ENCODE results near the gene KLHL7. TPM values are rescaled to one million over a fixed set of nuclear protein-coding genes. Genes with fewer than 3 reads are reported as not detected.
A peak's percentile ranks its signal among the peaks of the same experiment; 100 is the strongest.

KLHL7 gene
- total and polyA plus RNA-seq, 9 of the 15 experiments (the other 6 are each of a cell fraction or from before 2014, with no cell fraction given), result 4.2 to 63.1 (median 32.3) TPM

GRCh38 chr7:23175938-23176337 is 70.4 kb downstream of the KLHL7 start:
- Histone ChIP-seq H3K4me2 (ENCODE audit: insufficient read depth, low read length) (no peak overlapping the region), H3K27me3 (ENCODE audit: control insufficient read depth in 2 of 2, insufficient read depth in 2 of 2, low read length in 2 of 2) (no peaks in the 10 kb centered on the region), H3K36me3 (ENCODE audit: control insufficient read depth, insufficient read depth, low read length) (no peaks in the 10 kb centered on the region), H3K9ac (ENCODE audit: insufficient read depth in 1 of 2, low read depth in 2 of 2, low read length in 2 of 2) (no peak overlapping the region), H4K20me1 (replicated peaks; ENCODE audit: control insufficient read depth, insufficient read depth, low read length) (no peaks in the 10 kb centered on the region), H2AFZ (ENCODE audit: low read depth, low read length) (no peak overlapping the region), H3K4me1 (replicated peaks in 1 of 2; ENCODE audit: control insufficient read depth in 2 of 2, insufficient read depth in 2 of 2, low read length in 2 of 2) (peaks cover 1 to 3% of the 10 kb centered on the region in 2 experiments; a peak in 1 of 5 replicates), H3K9me3 (replicated peaks; ENCODE audit: control insufficient read depth, insufficient read depth, low read depth, low read length) (no peaks in the 10 kb centered on the region), H3K9me1 (ENCODE audit: control insufficient read depth, insufficient read depth, low read length) (no peaks in the 10 kb centered on the region), H3K27ac (ENCODE audit: extremely low read depth, low read depth, low read length) (no peak overlapping the region), H3K79me2 (ENCODE audit: control insufficient read depth, insufficient read depth, low read length) (peaks cover 6% of the 10 kb centered on the region; the same call in 2 of the 3 replicates), H3K4me3 (no peak overlapping the region)
- intact Hi-C loops (cut with micrococcal nuclease) (no loop called here), in situ Hi-C loops (cut with MboI) (no loop called here)
- CTCF ChIA-PET (ENCODE audit: low intra/inter-chr PET ratio), result no interaction called here
- ATAC-seq, result no peak; the same call in 2 of the 3 replicates
- DNase-seq (ENCODE audit: extremely low read depth in 1 of 4, low spot score in 3 of 4), result no peak
- BruUV-seq (replicated peaks), result no TSS peak
- POLR2A ChIA-PET, result no interaction called here
- 89% methylated on average over 2 of the region's 2 CpGs for WGBS (ENCODE audit: insufficient coverage, low coverage, missing lambda C conversion rate)
- TF ChIP-seq CEBPG (CRISPR knock-in tag; IDR thresholded peaks at IDR 0.05) (no peak), CEBPG (tag; conservative IDR thresholded peaks at IDR 0.05 in 1 of 2, IDR thresholded peaks at IDR 0.05 in 1 of 2) (peak in 1 of 2 experiments; percentile 79; a peak in 2 of 4 replicates), OTX1 (CRISPR knock-in tag; IDR thresholded peaks at IDR 0.05) (no peak), KLF10 (CRISPR knock-in tag; IDR thresholded peaks at IDR 0.05) (no peak), ZNF431 (CRISPR knock-in tag; IDR thresholded peaks at IDR 0.05) (no peak), CEBPB (tag; IDR thresholded peaks at IDR 0.05) (peak; percentile 73), CHD2 (IDR thresholded peaks at IDR 0.05; ENCODE audit: low read depth, low read length) (no peak), TGIF2 (CRISPR knock-in tag; IDR thresholded peaks at IDR 0.05) (no peak), NKRF (IDR thresholded peaks at IDR 0.05; ENCODE audit: borderline replicate concordance) (no peak)
- FAIRE-seq, result no peak

Measured in K562 (cell line).